Duodenal mucosa (tissue), 2 donors: ENCODE data around the gene MICB.
"Not testable (repeated sequence)": the region's sequence is repeated elsewhere in the genome, so short reads cannot be mapped to it uniquely, and the experiment has no call there.

Experiments used
- H3K27ac ChIP-seq: one replicate; pipeline ENCODE4 v1.7.0; 2013; ENCODE audit warnings: low read depth, low read length
- H3K27me3 ChIP-seq, 2 donors: one replicate each; pipeline ENCODE4 v1.7.0; 2013; ENCODE audit warnings: low read length in 2 of 2, control low read depth in 1 of 2; ENCODE audit not compliant: insufficient read depth in 2 of 2, control insufficient read depth in 1 of 2
- H3K36me3 ChIP-seq, 2 donors: one replicate each; pipeline ENCODE4 v1.7.0; 2013; ENCODE audit warnings: low read length in 2 of 2, control low read depth in 1 of 2; ENCODE audit not compliant: insufficient read depth in 2 of 2, control insufficient read depth in 1 of 2
- H3K4me1 ChIP-seq, 2 donors: one replicate each; pipeline ENCODE4 v1.7.0; 2013; ENCODE audit warnings: low read length in 2 of 2, control low read depth in 1 of 2; ENCODE audit not compliant: insufficient read depth in 2 of 2, control insufficient read depth in 1 of 2
- H3K4me3 ChIP-seq, 2 donors: one replicate each; pipeline ENCODE4 v1.7.0; 2013; ENCODE audit warnings: low read length in 2 of 2, low read depth in 1 of 2
- H3K9ac ChIP-seq, 2 donors: one replicate each; pipeline ENCODE4 v1.7.0; 2013; ENCODE audit warnings: low read length in 2 of 2, low read depth in 1 of 2
- H3K9me3 ChIP-seq, 2 donors: one replicate each; pipeline ENCODE4 v1.7.0; 2013; ENCODE audit warnings: low read length in 2 of 2, control low read depth in 1 of 2; ENCODE audit not compliant: control insufficient read depth in 1 of 2

Gene MICB

DNA sequence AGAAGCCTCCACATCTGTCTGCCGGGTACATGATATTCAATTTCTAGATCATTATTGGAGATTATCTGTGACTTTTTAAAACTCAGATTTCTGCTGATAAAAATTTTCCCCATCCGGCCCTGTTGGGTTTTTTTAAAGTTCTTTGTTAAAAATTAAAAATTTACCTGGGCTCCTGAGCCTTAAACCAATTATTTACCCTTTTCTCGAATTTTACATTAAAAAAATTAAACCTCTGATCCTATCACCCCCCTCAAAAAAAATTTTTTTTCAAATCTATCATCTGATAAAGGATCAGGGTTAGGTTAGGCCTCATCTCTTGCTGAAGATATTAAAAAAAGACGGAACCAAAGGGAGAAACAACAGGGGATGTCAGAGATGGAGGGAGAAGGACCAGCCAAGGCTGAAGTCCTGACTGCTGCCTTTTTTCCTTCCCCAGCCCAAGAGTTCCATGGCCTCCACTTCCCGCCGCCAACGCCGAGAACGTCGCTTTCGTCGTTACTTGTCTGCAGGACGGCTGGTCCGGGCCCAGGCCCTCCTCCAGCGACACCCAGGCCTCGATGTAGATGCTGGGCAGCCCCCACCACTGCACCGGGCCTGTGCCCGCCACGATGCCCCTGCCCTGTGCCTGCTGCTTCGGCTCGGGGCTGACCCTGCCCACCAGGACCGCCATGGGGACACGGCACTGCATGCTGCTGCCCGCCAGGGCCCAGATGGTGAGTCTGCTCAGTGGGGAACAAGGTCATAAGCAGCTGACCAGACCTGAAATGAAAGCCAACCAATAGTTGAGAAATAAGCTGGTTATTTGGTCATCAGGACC lies 50.0 kb downstream of the MICB start:
- no peaks in the 10 kb centered on the region for H3K9me3 ChIP-seq
- no peaks in the 10 kb centered on the region for H3K27me3 ChIP-seq
- peaks cover 15 to 24% of the 10 kb centered on the region in 2 donors for H3K4me1 ChIP-seq
- H3K27ac ChIP-seq, result no peak overlapping the region
- peak overlapping the region; percentile 61 to 71 for H3K9ac ChIP-seq
- H3K36me3 ChIP-seq, result peaks cover 0 to 17% of the 10 kb centered on the region in 2 donors
- peak overlapping the region; percentile 70 to 82 for H3K4me3 ChIP-seq

DNA sequence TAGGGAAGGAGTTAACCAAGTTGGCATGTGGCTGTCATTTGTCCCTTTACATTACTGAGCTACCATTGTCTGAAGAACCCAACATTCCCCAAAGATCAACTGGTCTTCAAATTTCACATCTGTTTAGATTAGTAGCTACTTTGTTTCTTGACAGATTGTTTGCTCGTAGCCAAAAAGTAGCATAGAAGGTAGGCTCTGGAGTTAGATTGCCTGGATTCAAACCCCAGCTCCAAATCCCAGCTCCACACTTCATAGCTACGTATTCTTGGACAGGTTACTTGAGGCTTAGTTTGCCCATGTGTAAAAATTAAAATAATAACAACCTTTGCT lies 50.6 kb downstream of the MICB start:
- Histone ChIP-seq H3K9ac (peak overlapping the region; percentile 61 to 71), H3K9me3 (no peaks in the 10 kb centered on the region), H3K4me3 (peak overlapping the region; percentile 70 to 82), H3K36me3 (peaks cover 0 to 20% of the 10 kb centered on the region in 2 donors), H3K4me1 (peaks cover 12 to 19% of the 10 kb centered on the region in 2 donors), H3K27ac (no peak overlapping the region), H3K27me3 (no peaks in the 10 kb centered on the region)

DNA sequence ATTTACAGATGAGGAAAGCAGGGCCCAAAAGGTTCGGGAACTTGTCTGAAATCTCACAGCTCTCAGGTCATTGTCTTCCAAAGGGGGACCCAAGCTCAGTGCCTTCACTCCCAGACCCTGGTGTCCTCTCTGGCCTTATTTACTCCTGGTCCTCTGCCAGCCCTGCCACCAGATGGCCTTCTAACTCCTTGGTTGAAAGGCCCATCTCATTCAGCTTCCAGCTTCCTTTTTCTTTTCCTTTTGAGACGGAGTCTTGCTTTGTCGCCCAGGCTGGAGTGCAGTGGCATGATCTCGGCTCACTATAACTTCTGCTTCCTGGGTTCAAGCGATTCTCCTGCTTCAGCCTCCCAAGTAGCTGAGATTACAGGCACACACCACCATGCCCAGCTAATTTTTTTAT lies 53.4 kb downstream of the MICB start:
- not testable (repeated sequence) for H3K4me3 ChIP-seq, H3K9ac ChIP-seq, H3K9me3 ChIP-seq, H3K27me3 ChIP-seq, H3K27ac ChIP-seq
- Histone ChIP-seq H3K36me3 (peaks cover 0 to 29% of the 10 kb centered on the region in 2 donors), H3K4me1 (peaks cover 12 to 22% of the 10 kb centered on the region in 2 donors)

DNA sequence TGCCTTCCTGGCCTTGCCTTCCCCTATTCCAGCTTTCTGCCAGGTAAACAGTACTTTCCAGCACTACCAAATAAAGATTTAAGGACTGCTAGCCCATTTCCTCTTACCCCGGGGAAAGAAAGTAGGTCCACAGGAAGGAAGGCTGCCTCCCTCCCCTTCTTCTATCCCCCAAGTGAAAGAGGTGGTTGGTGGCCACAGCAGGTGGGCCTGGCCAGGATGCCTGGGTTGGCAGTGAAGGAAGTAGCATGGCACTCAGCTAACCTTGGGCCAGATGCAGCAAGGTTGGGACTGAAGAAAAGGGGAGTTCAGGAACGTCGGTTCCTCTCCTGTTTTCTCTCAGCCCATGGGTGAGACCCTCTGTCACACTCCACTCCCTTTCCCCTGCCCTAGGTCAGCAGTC lies 58.4 kb downstream of the MICB start:
- Histone ChIP-seq H3K27me3 (no peaks in the 10 kb centered on the region), H3K4me1 (peaks cover 25 to 33% of the 10 kb centered on the region in 2 donors), H3K27ac (no peak overlapping the region), H3K4me3 (no peak overlapping the region), H3K36me3 (peaks cover 14 to 33% of the 10 kb centered on the region in 2 donors), H3K9ac (no peak overlapping the region), H3K9me3 (no peaks in the 10 kb centered on the region)

DNA sequence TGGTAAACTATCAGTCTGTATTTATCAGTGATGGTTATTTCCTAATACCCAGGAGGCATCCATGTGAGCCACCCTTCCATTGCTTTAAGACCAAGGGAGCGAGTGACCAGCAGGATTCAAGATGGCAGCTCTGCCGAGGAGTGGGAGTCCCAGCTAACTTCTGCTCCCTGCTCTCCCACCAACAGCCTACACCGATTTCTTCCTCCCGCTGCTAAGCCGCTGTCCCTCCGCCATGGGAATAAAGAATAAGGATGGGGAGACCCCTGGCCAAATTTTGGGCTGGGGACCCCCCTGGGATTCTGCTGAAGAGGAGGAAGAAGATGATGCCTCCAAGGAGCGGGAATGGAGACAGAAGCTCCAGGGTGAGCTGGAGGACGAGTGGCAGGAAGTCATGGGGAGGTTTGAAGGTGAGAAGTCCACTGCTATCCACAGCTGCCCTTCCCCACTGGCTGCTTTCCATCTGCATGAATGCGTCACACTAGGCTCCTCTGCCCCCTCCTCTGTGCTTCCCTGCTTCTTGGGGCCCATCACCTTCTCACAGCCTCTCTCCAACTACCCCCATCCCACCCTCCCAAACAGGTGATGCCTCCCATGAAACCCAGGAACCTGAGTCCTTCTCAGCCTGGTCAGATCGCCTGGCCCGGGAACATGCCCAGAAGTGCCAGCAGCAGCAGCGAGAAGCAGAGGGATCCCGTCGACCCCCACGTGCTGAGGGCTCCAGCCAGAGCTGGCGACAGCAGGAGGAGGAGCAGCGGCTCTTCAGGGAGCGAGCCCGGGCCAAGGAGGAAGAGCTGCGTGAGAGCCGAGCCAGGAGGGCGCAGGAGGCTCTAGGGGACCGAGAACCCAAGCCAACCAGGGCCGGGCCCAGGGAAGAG lies 59.7 kb downstream of the MICB start:
- peaks cover 14 to 33% of the 10 kb centered on the region in 2 donors for H3K36me3 ChIP-seq
- no peak overlapping the region for H3K9ac ChIP-seq
- H3K9me3 ChIP-seq, result no peaks in the 10 kb centered on the region
- H3K4me1 ChIP-seq, result peaks cover 25 to 33% of the 10 kb centered on the region in 2 donors
- H3K27me3 ChIP-seq, result no peaks in the 10 kb centered on the region
- no peak overlapping the region for H3K27ac ChIP-seq
- H3K4me3 ChIP-seq, result no peak overlapping the region

DNA sequence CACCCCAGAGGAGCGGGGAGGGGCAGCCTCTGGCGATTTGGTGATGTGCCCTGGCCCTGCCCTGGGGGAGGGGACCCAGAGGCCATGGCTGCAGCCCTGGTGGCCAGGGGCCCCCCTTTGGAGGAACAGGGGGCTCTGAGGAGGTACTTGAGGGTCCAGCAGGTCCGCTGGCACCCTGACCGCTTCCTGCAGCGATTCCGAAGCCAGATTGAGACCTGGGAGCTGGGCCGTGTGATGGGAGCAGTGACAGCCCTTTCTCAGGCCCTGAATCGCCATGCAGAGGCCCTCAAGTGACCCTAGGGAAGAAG lies 60.3 kb downstream of the MICB start:
- peak overlapping the region in 1 of 2 donors; percentile 18 for H3K9ac ChIP-seq
- no peaks in the 10 kb centered on the region for H3K9me3 ChIP-seq
- H3K4me3 ChIP-seq, result no peak overlapping the region
- no peaks in the 10 kb centered on the region for H3K27me3 ChIP-seq
- H3K27ac ChIP-seq, result no peak overlapping the region
- H3K36me3 ChIP-seq, result peaks cover 14 to 31% of the 10 kb centered on the region in 2 donors
- H3K4me1 ChIP-seq, result peaks cover 25 to 33% of the 10 kb centered on the region in 2 donors

DNA sequence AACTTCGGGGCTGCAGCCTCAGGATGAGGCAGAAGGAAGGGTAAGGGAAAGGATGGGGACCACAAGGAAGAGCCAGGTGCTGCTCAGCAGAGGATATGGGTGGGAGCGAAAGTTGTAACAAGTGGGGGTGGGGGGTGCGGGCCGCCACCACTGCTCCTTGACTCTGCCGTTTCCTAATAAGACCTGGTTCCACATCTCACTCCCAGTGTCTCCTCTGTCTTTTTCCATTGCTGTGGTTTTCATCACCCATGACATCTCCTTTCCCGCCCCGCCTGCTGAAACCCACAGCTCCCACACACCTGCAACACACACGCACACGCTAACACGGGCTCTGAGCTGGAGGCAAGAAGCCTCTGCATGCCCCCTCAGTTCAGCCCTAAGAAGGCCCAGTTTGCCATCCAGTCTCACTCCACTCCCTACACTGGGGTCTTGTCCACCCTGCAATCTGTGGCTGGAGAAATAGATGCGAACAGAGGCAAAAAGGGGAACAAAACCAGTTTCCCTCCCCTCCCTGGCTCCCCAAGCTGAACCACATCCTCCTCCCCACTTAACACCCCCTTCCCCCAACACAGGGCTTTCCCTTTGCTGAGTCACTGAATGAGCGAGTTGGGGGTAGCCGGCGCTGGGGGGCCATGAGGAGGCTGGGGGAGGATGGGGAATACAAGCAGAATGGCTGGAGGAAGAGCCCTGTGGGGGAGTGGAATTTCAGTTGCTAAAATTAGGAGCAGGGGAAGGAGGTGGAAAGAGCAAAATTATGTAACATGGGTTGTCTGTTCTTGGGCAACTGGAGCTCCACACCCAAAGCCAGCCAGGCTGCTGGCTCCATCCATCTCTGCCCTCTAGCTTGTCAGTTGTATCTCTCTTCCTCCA lies 60.9 kb downstream of the MICB start:
- Histone ChIP-seq H3K9ac (peak overlapping the region in 1 of 2 donors; percentile 18), H3K4me1 (peaks cover 25 to 33% of the 10 kb centered on the region in 2 donors), H3K27me3 (no peaks in the 10 kb centered on the region), H3K27ac (peak overlapping the region; percentile 10), H3K9me3 (no peaks in the 10 kb centered on the region), H3K36me3 (peaks cover 14 to 30% of the 10 kb centered on the region in 2 donors), H3K4me3 (peak overlapping the region in 1 of 2 donors; percentile 23)

DNA sequence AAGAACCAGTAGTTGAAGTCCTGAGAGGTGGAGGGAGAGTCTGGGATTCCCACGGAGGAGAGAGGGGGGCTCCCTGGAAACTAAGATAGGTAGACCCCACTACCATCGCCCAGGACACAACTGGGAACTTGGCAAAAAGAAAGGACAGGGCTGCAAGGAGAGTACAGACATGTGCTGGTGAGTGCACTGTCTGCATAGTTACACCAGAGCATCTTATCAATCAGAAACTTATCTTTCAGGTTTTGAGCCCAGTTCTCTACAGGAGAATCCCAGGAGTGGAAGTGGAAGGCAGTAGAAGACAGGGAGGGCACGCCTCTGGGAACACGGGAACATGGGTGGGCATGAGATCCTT lies 61.6 kb downstream of the MICB start:
- peaks cover 14 to 30% of the 10 kb centered on the region in 2 donors for H3K36me3 ChIP-seq
- no peaks in the 10 kb centered on the region for H3K27me3 ChIP-seq
- peak overlapping the region; percentile 14 for H3K27ac ChIP-seq
- H3K9me3 ChIP-seq, result no peaks in the 10 kb centered on the region
- peak overlapping the region; percentile 2 to 22 for H3K4me3 ChIP-seq
- peaks cover 25 to 33% of the 10 kb centered on the region in 2 donors for H3K4me1 ChIP-seq
- H3K9ac ChIP-seq, result no peak overlapping the region

DNA sequence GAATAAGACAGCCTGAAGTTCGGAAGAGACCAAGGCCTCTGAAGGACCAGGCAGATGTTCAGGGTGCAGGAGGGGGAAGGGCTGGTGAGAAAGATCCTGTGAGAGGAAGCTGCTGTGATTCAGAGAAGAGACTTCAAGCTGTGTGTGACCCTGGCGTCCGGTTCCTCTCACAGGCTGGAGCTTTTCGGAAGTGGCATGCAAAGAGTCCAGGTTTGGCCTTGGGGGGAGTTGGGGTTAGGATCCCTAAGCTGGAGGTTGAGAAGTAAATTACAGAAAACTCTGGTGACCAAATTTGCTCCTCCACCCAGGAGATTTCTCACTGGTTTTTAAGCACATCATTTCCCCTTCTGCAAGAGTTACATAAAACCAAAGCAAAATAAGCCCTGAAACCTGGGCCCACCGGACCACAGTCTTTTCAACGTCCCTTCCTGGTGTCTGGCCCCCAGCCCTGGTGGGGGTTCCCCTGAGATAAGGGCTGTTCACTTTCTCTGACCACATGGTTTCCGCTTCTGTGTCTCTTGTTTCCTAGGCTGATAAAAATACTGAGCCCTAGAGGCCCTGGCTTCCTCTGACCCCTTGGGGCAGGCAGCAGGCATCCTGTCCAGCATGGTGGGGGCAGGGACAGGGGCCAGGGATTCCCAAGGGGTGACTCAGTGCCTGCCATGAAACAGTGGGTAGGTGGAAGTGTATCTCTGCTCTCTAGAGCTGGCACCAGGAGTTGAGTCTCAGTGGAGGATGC lies 62.2 kb downstream of the MICB start:
- peak overlapping the region; percentile 2 to 22 for H3K4me3 ChIP-seq
- peak overlapping the region; percentile 14 for H3K27ac ChIP-seq
- peaks cover 14 to 27% of the 10 kb centered on the region in 2 donors for H3K36me3 ChIP-seq
- no peak overlapping the region for H3K9ac ChIP-seq
- H3K27me3 ChIP-seq, result peaks cover 0 to under 1% of the 10 kb centered on the region in 2 donors
- H3K9me3 ChIP-seq, result no peaks in the 10 kb centered on the region
- H3K4me1 ChIP-seq, result peaks cover 25 to 33% of the 10 kb centered on the region in 2 donors
